Transverse colon (tissue), 4 donors: ENCODE data around the gene CCL18. TPM values are rescaled to one million over a fixed set of nuclear protein-coding genes. Genes with fewer than 3 reads are reported as not detected.
"Not testable (repeated sequence)": the region's sequence is repeated elsewhere in the genome, so short reads cannot be mapped to it uniquely, and the experiment has no call there.

Experiments used
- DNase-seq: peaks from one replicate; pipeline ENCODE4 v3.0.0-alpha.2; 2019
- H3K27ac ChIP-seq, 4 donors: fragments of 200-600 bp; sonication (generic); 2 replicates each; pipeline ENCODE4 v1.5.1; 2016 to 2018; ENCODE audit warnings: inconsistent platforms in 4 of 4
- H3K27me3 ChIP-seq: fragments of 200-600 bp; sonication (generic); 2 replicates; pipeline ENCODE4 v1.5.1; 2017; ENCODE audit warnings: inconsistent platforms
- H3K36me3 ChIP-seq, 4 donors: fragments of 200-600 bp; sonication (generic); 2 replicates each; pipeline ENCODE4 v1.5.1; 2017 to 2019; ENCODE audit warnings: inconsistent platforms in 4 of 4
- H3K4me1 ChIP-seq, 4 donors: fragments of 200-600 bp; sonication (generic); 2 replicates each; pipeline ENCODE4 v1.5.1; 2017 to 2020; ENCODE audit warnings: inconsistent platforms in 4 of 4
- H3K4me3 ChIP-seq, 4 donors: fragments of 200-600 bp; sonication (generic); 1 replicate in 1 of 4; 2 replicates in 3 of 4; pipeline versions ENCODE4 v1.5.1 to v1.6.1; 2017 to 2019; ENCODE audit warnings: inconsistent platforms in 4 of 4
- H3K9me3 ChIP-seq, 2 donors: fragments of 200-600 bp; sonication (generic); 2 replicates each; pipeline ENCODE4 v1.5.1; 2017 to 2019; ENCODE audit warnings: inconsistent platforms in 2 of 2
- EP300 ChIP-seq: sonication (generic); formaldehyde crosslinking; IDR thresholded peaks from one replicate; pipeline ENCODE4 v1.6.1; 2017; ENCODE audit warnings: antibody characterized with exemption, low read depth
- POLR2A ChIP-seq: fragments of 450-650 bp; IDR thresholded peaks from one replicate; pipeline ENCODE4 v1.6.1; 2016; ENCODE audit warnings: antibody characterized with exemption, mild to moderate bottlenecking, moderate library complexity
- POLR2AphosphoS5 ChIP-seq, 3 donors: sonication (generic); formaldehyde crosslinking; IDR thresholded peaks; one replicate each; pipeline ENCODE4 v1.6.1; 2016; ENCODE audit warnings: antibody characterized with exemption in 3 of 3
- WGBS, 2 donors: methylation state at CpG; one replicate each; pipeline ENCODE4 v1.1.5; 2018; ENCODE audit warnings: low coverage in 1 of 2; 5-methylcytosine and 5-hydroxymethylcytosine counted together
- in situ Hi-C, 4 donors: fragments of 200-750 bp; cut with MboI; loops; one replicate each; pipeline versions ENCODE4 v1.15.0 to v1.15.1; 2017; ENCODE audit warnings: low sequenced_read_pairs in 3 of 4, low pct_ligation_motif_present in 1 of 4, low pct_unique_long_range_greater_than_20kb in 1 of 4
- intact Hi-C: fragments of 100-400 bp; cut with DNase I; formaldehyde crosslinking; loops from one replicate; pipeline ENCODE4 v1.15.1; 2023; ENCODE audit warnings: low total_unique reads
- total RNA-seq, 4 donors: library from RNA; depleted of rRNA; stranded (reverse); fragments of >200 nt; gene quantifications; one replicate each; pipeline ENCODE4 v1.1.0, GENCODE V29; 2016
- TF ChIP-seq, protein P1 (sequence below), 5 experiments: fragments of 200-600 bp in 3 of 5; fragments of 450-650 bp in 2 of 5; sonication (generic) in 3 of 5; IDR thresholded peaks; 1 replicate in 2 of 5; 2 replicates in 3 of 5; pipeline ENCODE4 v1.5.1; 2016 to 2017; ENCODE audit warnings: antibody characterized with exemption in 5 of 5, inconsistent platforms in 3 of 5, mild to moderate bottlenecking in 2 of 5, moderate library complexity in 1 of 5

CCL18 gene
- total RNA-seq, 4 donors from 2014 or later: 1.2 to 4.9 TPM; not detected in 2

GRCh38 chr17:36088670-36089338 lies 24.7 kb downstream of the CCL18 start:
- no peak overlapping the region for H3K4me3 ChIP-seq
- no peaks in the 10 kb centered on the region for H3K27me3 ChIP-seq
- TF ChIP-seq EP300: no peak
- TF ChIP-seq, protein P1, sequence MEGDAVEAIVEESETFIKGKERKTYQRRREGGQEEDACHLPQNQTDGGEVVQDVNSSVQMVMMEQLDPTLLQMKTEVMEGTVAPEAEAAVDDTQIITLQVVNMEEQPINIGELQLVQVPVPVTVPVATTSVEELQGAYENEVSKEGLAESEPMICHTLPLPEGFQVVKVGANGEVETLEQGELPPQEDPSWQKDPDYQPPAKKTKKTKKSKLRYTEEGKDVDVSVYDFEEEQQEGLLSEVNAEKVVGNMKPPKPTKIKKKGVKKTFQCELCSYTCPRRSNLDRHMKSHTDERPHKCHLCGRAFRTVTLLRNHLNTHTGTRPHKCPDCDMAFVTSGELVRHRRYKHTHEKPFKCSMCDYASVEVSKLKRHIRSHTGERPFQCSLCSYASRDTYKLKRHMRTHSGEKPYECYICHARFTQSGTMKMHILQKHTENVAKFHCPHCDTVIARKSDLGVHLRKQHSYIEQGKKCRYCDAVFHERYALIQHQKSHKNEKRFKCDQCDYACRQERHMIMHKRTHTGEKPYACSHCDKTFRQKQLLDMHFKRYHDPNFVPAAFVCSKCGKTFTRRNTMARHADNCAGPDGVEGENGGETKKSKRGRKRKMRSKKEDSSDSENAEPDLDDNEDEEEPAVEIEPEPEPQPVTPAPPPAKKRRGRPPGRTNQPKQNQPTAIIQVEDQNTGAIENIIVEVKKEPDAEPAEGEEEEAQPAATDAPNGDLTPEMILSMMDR (IDR thresholded peaks at IDR 0.05): no peak
- no peak for TF ChIP-seq POLR2AphosphoS5 (IDR thresholded peaks at IDR 0.05)
- TF ChIP-seq POLR2A: no peak
- no peaks in the 10 kb centered on the region for H3K9me3 ChIP-seq
- intact Hi-C loops (no loop called here), in situ Hi-C loops (no loop called here)
- 80 to 86% methylated on average over 4 to 14 of the region's 14 CpGs for WGBS, 2 donors
- no peak overlapping the region for H3K27ac ChIP-seq
- H3K4me1 ChIP-seq: no peaks in the 10 kb centered on the region
- no peak for DNase-seq
- no peaks in the 10 kb centered on the region for H3K36me3 ChIP-seq

DNA sequence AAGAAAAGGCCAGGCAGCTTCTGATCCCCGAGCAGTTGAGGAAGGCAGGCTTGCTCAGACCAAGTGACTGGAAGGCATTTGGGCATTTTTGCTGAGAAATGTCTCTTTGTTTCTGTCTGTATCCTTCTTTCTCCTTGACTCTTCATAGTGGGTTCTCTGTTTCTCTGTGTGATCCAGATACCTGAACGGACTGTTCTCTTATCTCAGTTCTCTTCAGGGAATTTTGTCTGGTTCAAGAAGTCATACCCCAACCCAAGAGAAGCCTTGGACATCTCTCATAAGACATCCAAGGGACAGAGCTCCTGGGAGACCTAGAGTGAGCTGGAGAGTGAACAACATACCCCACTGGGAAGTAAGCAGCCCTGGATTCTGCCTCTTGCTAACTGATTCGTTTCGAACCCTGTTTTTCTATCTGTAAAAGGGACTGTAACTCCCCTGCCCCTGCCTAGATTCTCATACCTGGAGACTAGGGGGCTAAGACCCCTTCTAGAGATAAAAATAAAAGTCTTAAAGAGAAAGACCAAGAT lies 25.3 kb downstream of the CCL18 start:
- 72 to 88% methylated on average over 3 to 4 of the region's 4 CpGs for WGBS, 2 donors
- in situ Hi-C loops (no loop called here), intact Hi-C loops (no loop called here)
- Histone ChIP-seq H3K4me1 (no peaks in the 10 kb centered on the region), H3K4me3 (no peak overlapping the region), H3K27ac (peak overlapping the region in 1 of 4 donors; percentile 4), H3K9me3 (no peaks in the 10 kb centered on the region), H3K36me3 (no peaks in the 10 kb centered on the region), H3K27me3 (no peaks in the 10 kb centered on the region)
- no peak for DNase-seq
- TF ChIP-seq POLR2AphosphoS5 (IDR thresholded peaks at IDR 0.05) (no peak), POLR2A (no peak), EP300 (no peak)
- TF ChIP-seq, protein P1 (IDR thresholded peaks at IDR 0.05): no peak

- intact Hi-C loops (no loop called here), in situ Hi-C loops (no loop called here)
- peak; percentile 26 for DNase-seq
- peak in 1 of 3 donors; percentile 32 for TF ChIP-seq POLR2AphosphoS5 (IDR thresholded peaks at IDR 0.05)
- TF ChIP-seq, protein P1 (IDR thresholded peaks at IDR 0.05): no peak
- Histone ChIP-seq H3K27ac (peak within 1 kb of the TSS in 1 of 4 donors; percentile 4), H3K27me3 (no peaks in the 10 kb centered on the region), H3K4me1 (no peaks in the 10 kb centered on the region), H3K9me3 (no peaks in the 10 kb centered on the region), H3K4me3 (no peak within 1 kb of the TSS), H3K36me3 (no peaks in the 10 kb centered on the region)
- WGBS, 2 donors: 67 to 75% methylated on average over 2 to 9 of the region's 9 CpGs
Observed at GRCh38 chr17:36089888-36090836, 26.1 kb downstream of the CCL18 start, which contains the start of gene CCL3. CCL3 (minus strand) TSS chr17:36090143; CDS start chr17:36090058, 85 bp downstream.

DNA sequence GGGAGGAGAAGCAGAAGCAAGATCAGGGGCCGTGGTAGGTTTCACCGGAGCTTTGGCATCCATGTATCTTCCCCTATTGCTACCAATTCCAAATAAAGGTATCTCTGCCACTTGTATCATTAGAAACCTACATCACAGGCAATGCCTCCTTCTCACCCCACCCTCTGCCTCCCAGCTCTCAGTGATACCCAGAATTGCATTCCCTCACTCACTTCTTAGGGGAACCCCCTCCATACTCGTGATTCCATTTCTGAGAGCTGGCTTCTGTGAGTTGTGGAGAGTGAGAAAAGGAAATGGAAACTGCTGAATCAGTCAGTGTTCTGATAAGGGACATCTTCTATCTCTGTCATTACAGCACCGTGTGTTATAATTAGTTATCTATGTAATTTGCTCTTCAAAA lies 28.2 kb downstream of the CCL18 start:
- TF ChIP-seq, protein P1 (IDR thresholded peaks at IDR 0.05): no peak
- no peak for TF ChIP-seq POLR2AphosphoS5 (IDR thresholded peaks at IDR 0.05)
- TF ChIP-seq EP300: no peak
- TF ChIP-seq POLR2A: no peak
- WGBS, 2 donors: 73 to 76% methylated on average over 3 to 4 of the region's 4 CpGs
- intact Hi-C loops: no loop called here

DNA sequence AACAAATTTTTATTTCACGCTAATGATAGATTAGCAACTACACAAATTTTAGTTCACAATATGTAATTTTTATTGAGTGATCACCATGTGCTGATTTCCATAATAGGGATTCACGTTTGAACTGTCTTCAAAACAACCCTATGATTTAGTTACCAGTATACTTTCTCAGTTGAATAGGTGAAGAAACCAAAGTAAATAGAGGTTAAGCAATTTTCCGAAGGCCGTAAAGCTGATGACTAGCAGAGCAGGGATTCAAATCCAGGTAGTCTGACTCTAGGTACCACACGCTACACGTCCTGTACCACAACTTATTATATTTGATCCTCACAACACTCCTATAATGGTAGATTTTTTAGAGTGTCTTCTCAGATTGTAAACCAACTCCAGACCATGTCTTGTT lies 28.6 kb downstream of the CCL18 start:
- H3K4me3 ChIP-seq, H3K36me3 ChIP-seq, DNase-seq, H3K4me1 ChIP-seq, H3K27me3 ChIP-seq, intact Hi-C loops, in situ Hi-C loops, H3K9me3 ChIP-seq, H3K27ac ChIP-seq: not testable (repeated sequence)
- WGBS, 2 donors: 66 to 72% methylated on average over 4 to 6 of the region's 6 CpGs

More for the DNA sequence above, 28.2 kb downstream of the CCL18 start:
- DNase-seq: no peak
- Histone ChIP-seq H3K4me3 (no peak overlapping the region), H3K27ac (no peak overlapping the region), H3K27me3 (no peaks in the 10 kb centered on the region), H3K4me1 (no peaks in the 10 kb centered on the region), H3K9me3 (no peaks in the 10 kb centered on the region), H3K36me3 (no peaks in the 10 kb centered on the region)
- in situ Hi-C loops: no loop called here
